Measurements from ENCODE around the gene XCL1.
"Not testable (repeated sequence)": the region's sequence is repeated elsewhere in the genome, so short reads cannot be mapped to it uniquely, and the experiment has no call there.

Gene XCL1, protein sequence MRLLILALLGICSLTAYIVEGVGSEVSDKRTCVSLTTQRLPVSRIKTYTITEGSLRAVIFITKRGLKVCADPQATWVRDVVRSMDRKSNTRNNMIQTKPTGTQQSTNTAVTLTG

DNA sequence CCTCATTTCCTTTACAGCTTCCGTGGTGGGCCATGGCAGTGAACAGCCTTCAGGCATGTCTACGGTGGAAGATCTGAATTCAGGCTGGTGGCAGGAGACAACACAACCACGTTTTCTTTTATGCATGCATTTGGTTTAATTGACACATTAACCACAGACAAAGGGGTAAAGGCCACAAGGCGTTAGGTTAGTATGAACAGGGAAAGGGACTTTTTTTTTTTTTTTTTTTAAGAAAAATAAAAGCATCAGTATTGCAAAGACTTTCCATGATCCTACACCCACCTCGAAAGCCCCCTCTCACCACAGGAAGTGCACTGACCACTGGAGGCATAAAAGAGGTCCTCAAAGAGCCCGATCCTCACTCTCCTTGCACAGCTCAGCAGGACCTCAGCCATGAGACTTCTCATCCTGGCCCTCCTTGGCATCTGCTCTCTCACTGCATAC is at the start of gene XCL1:
Gene XCL1, plus strand, starts transcription at position 361 of the 444 bp plus-strand sequence. Its CDS starts 33 bp downstream, at position 394.
- DNase-seq = not testable (repeated sequence)

DNA sequence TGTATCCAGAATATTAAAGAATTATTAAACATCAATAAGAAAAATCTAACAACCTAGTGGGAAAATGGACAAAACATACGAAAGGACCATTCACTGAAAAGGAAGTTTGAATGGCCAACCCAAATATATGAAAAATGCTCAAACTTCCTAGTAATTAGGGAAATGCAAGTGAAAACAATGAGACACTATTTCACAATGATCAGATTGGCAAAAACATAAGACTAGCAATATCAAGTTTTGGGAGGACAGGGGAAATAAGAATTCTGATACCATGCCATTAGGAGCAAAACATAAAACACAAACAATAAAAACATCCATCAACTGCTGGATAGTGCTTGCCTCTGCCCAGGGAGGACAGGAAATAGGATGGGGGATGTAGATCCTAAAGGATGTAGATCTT is 46.9 kb upstream of the XCL1 start:
- peak; percentile 50 for DNase-seq

DNA sequence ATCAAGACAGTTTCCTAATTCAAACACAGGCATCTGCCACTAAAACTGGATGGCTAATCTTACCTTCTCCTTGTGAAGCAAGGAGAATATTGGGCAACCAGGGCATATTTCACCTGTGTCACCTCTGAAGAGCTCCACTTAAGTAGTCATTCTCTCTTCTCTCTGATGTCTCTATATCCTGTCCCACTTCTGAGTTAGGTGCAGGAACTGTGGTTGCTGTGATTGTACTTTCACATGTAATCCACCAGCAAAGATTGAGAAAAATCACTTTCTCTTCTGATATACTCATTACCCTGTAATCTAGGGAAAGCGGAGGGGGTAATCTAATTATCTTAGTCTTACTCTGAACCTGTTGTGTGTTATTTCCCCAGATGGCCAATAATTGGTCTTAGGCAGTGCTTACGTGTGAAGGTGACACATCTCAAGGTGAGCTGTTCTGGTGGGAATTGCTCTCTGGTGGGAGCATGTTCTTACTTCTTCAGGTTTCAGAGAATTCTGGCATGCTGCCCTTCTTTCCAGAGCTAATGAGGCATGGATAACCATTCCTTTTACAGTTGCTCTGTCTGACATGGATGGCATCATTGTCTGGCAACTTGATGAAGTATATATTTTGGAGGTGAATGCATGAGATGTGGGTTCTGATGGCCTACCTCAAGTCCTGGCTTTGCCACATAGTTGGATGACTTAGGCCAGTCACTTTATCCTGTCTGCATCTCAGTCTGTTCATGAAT is 44.6 kb upstream of the XCL1 start:
- DNase-seq = no peak

DNA sequence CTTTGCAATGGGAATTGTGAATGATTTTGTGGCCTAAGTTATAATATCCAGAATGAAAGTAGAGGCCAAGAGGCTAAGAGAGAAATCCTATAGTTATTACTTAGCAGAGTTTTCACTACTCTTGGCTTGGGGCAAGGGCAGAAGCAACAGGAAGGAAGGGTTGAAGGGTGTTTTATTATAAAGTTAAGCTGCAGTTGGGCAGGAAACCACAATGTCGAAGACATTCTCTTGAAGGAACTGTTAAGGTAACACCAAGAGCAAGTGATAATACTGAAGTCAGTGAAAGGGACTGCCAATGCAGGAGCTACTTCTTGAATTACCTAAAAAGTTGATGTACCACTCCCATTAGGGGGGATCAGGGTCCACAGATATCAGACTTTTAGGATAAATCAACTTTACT is 40.9 kb upstream of the XCL1 start:
- DNase-seq = no peak

DNA sequence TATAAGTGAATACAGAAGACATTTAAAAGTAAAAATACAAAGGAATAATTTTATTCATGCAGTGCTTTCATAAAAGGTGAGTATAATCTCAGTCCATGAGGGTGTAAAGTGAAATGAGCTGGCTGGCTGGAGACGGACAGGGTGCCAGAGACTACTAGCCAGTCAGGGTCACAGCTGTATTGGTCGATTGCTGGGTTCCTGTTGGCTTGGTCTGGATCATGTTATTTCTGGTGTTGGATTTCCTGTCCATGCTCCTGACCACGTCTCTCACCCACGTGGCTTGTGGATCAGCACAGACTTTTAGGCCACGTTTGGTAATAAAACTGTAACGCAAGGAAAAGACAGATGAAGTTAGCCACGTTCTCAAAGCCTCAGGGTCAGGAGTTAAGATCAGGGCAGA is 35.6 kb upstream of the XCL1 start:
- not testable (repeated sequence) for DNase-seq

DNA sequence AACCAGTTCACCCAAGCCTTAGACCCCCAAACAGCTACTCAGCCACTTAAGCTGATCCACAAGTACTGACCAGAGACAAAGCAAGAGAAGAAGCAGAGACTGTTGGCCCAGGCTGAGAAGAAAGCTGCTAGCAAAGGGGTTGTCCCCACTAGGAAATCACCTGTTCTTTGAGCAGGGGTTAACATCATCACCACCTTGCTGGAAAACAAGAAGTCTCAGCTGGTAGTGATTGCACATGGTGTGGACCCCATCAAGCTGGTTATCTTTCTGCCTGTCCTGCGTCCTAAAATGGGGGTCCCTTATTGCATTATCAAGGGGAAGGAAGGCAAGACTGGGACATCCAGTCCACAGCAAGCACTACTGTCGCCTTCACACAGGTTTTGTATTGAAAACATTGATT is 33.4 kb upstream of the XCL1 start:
- not testable (repeated sequence) for DNase-seq

DNA sequence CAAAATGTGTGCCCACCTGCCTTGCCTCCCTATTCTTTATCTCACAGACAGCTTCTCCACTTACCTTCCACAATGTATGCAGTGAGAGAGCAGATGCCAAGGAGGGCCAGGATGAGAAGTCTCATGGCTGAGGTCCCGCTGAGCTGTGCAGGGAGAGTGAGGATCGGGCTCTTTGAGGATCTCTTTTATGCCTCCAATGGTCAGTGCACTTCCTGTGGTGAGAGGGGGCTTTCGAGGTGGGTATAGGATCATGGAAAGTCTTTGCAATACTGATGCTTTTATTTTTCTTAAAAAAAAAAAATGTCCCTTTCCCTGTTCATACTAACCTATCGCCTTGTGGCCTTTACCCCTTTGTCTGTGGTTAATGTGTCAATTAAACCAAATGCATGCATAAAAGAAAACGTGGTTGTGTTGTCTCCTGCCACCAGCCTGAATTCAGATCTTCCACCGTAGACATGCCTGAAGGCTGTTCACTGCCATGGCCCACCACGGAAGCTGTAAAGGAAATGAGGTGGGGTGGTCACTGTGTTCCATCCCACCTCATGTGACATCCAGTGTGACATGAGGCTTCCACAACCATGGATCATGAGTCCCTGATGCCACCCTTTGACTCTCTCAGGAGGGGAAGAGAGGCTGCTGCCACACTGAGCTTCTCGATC is 32.4 kb upstream of the XCL1 start, which contains the start of gene XCL2:
Gene XCL2, minus strand, starts transcription at position 158 of the 659 bp plus-strand sequence. Its CDS starts 33 bp downstream, at position 125.
- DNase-seq = not testable (repeated sequence)

DNA sequence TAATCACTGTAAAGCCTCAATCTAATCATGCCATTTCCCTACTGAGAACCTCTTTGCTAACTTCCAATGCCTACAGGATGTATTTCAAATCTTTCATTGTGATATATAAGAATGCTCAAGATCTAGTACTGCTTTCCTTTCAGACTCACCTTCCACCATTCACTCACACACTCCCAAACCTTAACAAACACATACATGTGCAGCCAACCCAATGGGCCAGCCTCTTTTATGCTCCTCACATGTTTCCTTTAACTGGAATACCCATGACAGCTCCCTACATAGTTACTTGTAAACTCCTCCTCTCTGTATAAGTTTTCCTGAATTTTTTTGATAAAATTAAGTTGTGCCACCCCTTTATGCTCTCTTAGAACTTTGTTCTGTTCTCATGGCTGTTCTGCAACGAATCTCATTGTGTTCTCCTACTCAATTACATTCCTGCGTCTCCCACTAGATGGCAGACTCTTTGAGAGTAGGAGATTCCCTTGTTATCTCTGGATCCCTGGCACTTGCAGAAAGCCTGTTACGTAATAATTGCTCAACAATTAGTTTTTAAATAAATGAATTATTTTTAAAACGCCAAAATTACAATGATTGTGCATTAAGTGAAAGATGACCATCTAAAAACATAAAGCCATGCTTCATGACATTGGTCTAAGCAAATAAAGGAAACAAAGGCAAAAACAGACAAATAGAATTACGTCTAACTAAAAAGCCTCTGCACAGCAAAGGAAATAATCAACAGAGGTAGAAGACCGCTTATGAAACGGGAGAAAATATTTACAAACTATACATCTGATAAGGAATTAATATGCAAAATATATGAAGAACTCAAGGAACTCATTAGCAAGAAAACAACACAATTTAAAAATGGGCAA is 30.5 kb upstream of the XCL1 start:
- DNase-seq = peak; percentile 51

DNA sequence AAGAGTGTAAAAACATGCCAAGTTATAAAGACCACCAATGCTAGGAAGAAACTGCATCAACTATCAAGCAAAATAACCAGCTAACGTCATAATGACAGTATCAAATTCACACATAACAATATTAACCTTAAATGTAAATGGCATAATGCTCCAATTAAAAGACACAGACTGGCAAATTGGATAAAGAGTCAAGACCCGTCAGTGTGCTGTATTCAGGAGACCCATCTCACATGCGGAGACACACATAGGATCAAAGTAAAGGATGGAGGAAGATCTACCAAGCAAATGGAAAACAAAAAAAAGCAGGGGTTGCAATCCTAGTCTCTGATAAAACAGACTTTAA is 29.9 kb upstream of the XCL1 start:
- not testable (repeated sequence) for DNase-seq

DNA sequence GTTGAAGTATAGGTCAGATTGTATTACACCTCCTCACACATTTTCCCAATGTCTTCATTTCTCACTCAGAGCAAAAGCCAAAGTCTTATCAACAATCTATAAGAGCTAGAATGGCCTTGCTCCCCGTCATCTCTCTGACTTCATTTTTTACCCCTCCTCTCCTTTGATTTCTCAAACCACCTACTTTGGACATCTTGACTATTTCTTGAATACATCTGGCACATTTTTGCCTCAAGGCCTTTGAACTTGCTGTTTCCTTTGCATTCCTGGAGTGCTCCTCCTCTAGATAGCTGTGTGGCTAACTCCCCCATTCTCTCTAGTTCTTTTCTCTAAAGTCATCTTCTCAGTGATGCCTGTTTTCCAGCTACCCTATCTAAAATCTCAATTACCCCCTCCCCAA is 25.4 kb upstream of the XCL1 start:
- no peak for DNase-seq

DNA sequence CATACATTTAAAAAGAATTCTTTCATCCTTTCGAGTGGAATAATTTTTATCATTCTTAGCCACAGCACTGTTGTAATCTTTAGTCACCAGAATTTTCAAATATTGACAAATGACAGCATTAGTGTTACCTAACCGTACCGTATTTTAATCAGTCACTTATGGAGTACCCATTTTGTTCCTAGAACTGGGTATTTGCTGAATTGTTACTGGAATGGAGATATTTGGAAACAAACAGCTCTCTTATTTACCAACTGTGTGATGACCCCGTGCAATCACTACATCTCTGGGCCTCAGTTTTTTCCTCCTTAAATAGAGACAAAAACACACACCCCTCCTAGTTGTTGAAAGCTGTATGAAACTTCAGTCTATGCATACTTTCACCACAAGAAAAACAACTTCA is 24.7 kb upstream of the XCL1 start:
- DNase-seq = no peak

DNA sequence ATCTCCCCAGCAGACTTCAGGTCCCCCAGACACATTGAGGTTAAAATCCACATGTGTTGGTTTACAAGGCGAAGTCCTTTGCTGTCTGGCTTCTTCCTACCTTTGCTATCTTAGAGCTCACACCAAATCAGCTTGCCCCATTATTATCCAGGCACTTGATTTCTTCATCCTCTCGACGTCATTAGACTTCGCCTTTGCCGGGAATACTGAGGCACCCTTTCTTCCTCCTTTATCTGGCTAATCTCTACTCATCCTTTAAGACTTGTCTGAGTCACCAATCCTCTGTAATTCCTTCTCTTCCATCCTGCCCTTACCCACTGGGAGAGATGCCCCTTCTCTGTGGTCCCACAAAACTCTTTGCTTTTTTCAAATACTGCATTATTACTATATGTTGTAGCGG is 23.4 kb upstream of the XCL1 start:
- DNase-seq = no peak

DNA sequence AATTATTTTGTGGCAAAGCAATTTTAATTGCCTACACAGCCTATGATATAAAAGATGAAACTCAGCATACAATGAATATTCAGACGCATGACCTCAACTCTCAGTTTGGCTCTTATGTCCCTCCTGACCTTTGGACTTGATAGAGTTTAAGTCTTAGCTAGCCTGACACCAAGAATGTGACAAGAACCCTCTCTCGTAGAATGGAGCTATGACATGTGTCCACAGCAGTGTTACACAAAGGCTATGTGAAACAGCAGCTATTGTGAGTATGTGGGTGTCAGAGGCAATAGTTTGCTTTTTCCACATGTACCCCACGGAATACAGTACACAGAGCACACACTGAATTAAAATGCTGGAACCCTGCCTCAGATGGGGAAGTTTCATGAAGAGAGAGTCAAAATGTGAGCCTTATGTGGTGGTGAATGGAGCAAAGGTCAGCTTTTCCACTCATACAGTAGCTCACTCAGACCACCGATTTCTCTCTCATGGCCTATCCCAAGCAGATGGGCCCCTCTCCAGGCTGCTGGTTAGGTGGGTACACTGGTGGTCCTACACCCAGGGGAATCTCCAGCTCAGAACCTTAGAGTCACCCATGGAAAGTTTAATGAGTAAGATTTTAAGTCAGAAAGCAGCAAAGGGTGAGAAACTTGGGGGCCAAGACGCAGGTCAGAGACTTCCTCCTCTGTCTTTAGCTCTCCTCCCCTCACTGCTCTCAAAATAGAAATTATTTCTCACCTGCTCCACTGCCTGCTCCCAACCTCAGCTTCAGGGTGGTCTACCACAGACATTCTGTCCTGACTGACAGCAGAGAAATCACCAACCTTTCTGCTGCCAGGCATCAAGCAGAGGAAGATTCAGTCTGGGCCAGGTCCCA is 22.5 kb upstream of the XCL1 start:
- DNase-seq = no peak

DNA sequence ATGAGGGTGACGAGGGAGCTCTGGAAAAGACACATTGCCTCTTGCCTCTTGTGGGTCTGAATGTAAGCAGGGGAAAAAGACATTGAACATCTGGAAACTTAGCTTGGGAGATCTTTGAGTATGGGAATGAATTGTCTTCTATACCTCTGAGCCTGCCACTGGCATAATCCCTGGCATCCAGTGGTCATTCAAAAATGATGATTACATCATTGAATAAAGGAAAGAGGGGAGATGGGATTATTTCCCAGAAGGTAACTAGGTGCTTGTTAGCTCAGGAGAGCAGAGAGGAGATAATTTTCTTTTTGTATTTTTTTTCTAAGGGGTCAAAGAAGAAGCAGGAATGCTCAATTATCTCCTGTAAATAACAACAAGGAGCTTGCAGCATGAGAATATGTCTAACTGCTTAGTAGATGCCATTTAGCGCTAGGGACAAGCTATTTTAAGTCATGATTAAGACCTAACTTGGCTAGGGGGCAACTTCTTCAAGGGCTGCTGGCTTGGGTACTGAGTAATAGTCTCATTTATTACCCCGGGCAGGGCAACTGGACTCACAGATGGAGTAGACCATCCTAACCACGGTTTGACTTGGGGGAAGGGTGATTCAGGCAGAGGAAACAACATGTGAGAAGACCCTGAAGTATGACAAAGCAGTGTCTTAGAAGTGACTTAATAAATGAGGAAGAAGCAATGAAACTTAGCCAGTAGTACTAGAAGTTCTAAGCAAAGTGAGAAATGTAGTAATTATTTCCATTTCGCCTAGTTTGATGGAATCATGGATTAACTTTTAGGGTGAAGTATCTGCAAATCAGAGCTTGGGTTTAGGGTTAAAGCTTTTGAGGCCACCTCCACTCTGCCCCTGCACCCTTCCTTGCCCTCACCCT is 21.6 kb upstream of the XCL1 start:
- peak; percentile 65 for DNase-seq

DNA sequence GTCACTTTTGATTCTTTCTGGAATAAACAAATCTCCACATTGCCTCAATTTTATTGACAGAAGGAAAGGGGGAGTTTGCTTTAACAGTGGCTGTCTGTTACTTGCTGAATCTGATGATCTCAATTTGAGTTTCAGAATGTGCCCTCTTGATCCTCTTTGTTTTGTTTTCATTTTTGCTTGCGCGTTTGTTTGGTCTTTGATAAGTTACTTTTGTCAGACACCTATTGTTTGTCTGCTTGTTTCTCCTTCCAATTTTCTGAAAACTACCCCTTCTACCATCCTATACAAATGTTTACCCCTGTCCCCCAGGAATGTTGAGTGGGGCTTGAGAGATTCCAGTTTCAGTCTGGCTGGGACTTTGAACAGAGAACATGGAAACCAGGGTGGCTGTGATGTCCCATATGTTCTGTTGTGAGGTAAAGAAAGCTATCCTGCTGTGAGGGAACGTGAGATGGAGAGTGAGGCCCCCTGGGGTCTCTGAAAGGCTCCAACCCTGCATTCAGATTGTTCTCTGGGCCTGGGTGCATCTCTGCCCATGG is 20.8 kb upstream of the XCL1 start:
- peak; percentile 33 for DNase-seq

DNA sequence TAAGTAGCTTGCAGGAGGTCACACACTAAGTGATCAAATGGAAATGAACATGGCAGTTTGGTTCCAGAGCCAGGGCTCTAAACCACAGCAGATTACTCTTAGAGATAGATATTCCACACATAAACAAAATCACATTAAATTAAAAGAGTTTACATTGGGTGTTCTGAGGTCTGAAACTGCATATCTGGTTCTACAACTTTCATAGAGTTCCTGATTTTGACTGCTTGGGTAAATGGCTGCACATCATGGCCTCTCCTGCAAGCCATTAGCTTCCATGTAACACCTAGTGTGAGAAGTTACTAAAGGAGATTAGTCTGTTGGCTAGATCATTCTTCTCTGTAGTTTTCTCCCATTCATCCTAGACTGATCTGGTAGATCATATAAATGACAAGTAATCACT is 19.8 kb upstream of the XCL1 start:
- no peak for DNase-seq

DNA sequence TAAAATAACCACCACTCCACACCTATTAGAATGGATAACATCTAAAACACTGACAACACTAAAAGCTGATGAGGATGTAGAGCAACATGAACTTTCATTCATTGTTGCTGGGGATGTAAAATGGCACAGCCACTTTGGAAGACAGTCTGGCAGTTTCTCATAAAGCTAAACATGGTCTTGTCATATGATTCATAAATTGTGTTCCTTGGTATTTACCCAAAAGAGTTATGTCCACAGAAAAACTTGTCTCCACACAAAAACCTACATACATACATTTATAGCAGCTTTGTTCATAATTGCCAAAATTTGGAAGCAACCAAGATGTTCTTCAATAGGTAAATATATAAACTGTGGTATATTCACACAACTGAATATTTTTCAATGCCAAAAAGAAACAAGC is 16.0 kb upstream of the XCL1 start:
- no peak for DNase-seq

DNA sequence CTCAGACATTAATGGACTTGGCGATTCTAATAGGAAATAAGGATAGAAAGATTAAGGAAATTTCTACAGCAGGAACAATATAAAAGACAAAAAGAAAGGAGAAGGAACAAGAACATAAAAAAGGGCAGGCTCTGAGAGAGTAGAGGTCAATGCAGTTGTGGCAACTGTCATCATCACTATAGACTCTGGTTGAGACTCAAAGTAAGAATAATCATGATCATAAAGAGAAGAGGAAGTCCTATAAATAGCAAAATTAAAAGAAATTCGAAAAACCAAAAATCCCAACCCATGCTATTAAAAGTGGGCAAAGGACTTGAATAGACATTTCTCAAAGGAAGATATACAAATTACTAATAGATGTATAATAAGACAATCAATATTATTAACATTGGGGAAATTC is 14.4 kb upstream of the XCL1 start:
- DNase-seq = no peak

DNA sequence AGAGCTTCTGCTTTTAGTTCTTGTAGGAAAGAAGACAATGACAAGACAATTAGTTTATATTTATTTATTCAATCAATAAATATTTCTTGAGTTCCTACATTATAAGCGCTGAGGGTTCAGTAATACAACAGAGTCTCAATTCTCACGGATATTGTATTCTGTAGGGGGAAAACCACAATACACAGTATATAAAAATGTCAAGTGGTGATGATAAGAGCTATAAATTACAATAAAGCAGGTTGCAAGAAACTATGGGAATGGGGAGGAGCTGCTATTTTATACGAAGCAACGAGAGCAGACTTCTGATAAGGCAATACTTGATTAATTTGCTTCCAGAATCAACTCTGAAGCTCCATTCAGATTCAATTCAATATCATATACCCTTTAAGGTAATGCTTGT is 10.6 kb upstream of the XCL1 start:
- no peak for DNase-seq

DNA sequence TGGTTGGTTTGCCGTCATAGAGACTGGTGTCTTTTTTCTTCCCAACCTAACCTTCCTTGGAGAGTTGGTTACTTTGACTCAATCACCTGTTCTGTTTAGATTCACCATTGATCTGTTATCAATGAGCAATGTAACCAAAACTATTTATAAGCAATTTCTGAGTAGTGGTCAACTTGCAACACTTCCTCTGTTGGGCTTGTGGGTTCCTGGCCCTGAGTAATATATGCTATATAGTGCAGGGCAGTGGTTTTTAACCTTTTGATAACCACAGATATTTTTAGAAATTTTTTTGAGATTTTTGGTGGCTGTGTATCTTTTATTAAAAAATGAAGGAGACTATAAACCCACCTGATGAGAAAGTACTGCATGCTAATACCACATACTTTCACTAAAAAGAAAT is 9.4 kb upstream of the XCL1 start:
- DNase-seq = no peak

DNA sequence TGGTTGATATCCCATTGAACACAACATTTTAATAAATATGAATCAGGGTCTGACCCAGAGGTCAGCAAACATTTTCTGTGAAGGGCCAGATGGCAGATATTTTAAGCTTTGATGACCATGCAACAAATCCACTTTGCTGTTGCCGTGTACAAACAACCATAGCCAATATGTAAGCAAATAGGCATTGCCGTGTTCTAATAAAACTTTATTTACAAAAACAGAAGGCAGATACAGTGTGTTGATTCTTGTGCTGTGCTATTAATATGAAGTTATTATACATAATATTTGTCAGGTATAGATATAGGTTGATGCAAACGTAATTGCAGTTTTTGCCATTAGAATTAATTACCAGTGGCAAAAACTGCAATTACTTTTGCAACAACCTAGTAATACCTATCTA is 8.8 kb upstream of the XCL1 start:
- DNase-seq = no peak
